Measurements from ENCODE around the gene LAMB4. TPM values are rescaled to one million over a fixed set of nuclear protein-coding genes. Genes with fewer than 3 reads are reported as not detected.

The LAMB4 gene
- total RNA-seq, 6 experiments from 2014 or later = not detected

DNA sequence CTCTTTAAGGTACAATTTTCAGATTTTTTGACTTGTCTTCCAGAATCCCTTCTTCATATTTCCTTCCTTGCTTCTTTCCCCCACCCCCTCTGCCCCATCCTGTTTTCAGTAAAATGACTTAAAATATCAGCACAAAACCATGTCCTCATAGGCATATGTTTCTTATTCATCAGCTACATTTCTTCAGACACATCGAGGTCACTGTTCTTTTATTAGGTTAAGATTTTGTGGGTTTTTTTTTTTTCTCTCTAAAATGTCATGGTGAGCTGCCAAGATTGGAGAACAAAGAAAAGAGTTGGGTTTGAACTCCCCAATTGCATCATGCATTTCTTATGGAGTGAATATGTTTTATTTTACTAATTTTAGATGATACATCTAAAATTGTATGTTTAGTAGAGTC lies 35.8 kb downstream of the LAMB4 start:
- DNase-seq (no peak), ATAC-seq (no peak)
- intact Hi-C loops (cut with DNase I) = no loop called here
- H3K4me1 ChIP-seq = peaks cover 0 to 26% (median 13%) of the 10 kb centered on the region in 4 donors
- peak overlapping the region; percentile 23 to 56 (median 31) for H3K27ac ChIP-seq
- H3K4me3 ChIP-seq = no peak overlapping the region
- H3K9me3 ChIP-seq = no peaks in the 10 kb centered on the region
- H3K27me3 ChIP-seq = no peaks in the 10 kb centered on the region
- 0% methylated on average over 1 of the region's 1 CpG for WGBS (ENCODE audit: insufficient coverage, low coverage, low lambda C conversion rate, missing lambda C conversion rate)
- TF ChIP-seq, protein P1, sequence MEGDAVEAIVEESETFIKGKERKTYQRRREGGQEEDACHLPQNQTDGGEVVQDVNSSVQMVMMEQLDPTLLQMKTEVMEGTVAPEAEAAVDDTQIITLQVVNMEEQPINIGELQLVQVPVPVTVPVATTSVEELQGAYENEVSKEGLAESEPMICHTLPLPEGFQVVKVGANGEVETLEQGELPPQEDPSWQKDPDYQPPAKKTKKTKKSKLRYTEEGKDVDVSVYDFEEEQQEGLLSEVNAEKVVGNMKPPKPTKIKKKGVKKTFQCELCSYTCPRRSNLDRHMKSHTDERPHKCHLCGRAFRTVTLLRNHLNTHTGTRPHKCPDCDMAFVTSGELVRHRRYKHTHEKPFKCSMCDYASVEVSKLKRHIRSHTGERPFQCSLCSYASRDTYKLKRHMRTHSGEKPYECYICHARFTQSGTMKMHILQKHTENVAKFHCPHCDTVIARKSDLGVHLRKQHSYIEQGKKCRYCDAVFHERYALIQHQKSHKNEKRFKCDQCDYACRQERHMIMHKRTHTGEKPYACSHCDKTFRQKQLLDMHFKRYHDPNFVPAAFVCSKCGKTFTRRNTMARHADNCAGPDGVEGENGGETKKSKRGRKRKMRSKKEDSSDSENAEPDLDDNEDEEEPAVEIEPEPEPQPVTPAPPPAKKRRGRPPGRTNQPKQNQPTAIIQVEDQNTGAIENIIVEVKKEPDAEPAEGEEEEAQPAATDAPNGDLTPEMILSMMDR (IDR thresholded peaks at IDR 0.05) = no peak
- TF ChIP-seq POLR2A (IDR thresholded peaks at IDR 0.05) = no peak
- H3K36me3 ChIP-seq = no peaks in the 10 kb centered on the region

GRCh38 chr7:108093851-108094331 lies 36.3 kb downstream of the LAMB4 start:
- ATAC-seq = peak in 1 of 4 donors; percentile 9
- WGBS (ENCODE audit: insufficient coverage, low coverage, low lambda C conversion rate, missing lambda C conversion rate) = 72% methylated on average over 3 of the region's 4 CpGs
- peak overlapping the region in 1 of 3 donors; percentile 56 for H3K27ac ChIP-seq
- peaks cover 0 to 26% (median 13%) of the 10 kb centered on the region in 4 donors for H3K4me1 ChIP-seq
- DNase-seq = no peak
- H3K9me3 ChIP-seq = no peaks in the 10 kb centered on the region
- H3K36me3 ChIP-seq = no peaks in the 10 kb centered on the region
- no peaks in the 10 kb centered on the region for H3K27me3 ChIP-seq
- H3K4me3 ChIP-seq = no peak overlapping the region
- intact Hi-C loops (cut with DNase I) = no loop called here
- TF ChIP-seq POLR2A (IDR thresholded peaks at IDR 0.05) = no peak
- TF ChIP-seq, protein P1 (IDR thresholded peaks at IDR 0.05) = no peak

GRCh38 chr7:108093341-108093740 lies 36.8 kb downstream of the LAMB4 start:
- no peak for TF ChIP-seq POLR2A (IDR thresholded peaks at IDR 0.05)
- TF ChIP-seq, protein P1 (IDR thresholded peaks at IDR 0.05) = no peak
- Histone ChIP-seq H3K4me1 (peaks cover 0 to 26% (median 13%) of the 10 kb centered on the region in 4 donors), H3K27ac (no peak overlapping the region), H3K36me3 (no peaks in the 10 kb centered on the region), H3K4me3 (no peak overlapping the region), H3K9me3 (no peaks in the 10 kb centered on the region), H3K27me3 (no peaks in the 10 kb centered on the region)
- ATAC-seq = no peak
- DNase-seq = no peak
- intact Hi-C loops (cut with DNase I) = no loop called here
- WGBS (ENCODE audit: insufficient coverage, low coverage, low lambda C conversion rate, missing lambda C conversion rate) = 53% methylated on average over 4 of the region's 4 CpGs

DNA sequence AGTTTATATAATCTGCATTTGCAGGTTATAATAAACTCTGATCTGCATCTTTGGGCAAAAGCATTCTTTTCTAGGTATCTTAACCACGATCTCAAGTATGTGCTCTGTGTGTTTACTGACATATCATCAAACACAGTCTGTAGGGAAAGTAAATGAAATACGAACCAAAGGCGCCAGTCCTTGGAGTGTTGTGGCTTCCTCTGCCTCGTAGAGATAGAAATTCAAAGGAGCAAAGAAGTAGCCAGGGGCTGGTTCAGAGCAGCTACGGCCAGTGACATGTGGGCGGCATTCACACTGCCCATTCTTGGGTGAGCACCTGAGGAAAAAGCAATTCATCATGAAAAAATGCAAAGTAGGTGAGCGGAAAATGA lies 38.7 kb downstream of the LAMB4 start:
- H3K27ac ChIP-seq = no peak overlapping the region
- ATAC-seq (no peak), DNase-seq (no peak)
- intact Hi-C loops (cut with DNase I) = no loop called here
- H3K9me3 ChIP-seq = no peaks in the 10 kb centered on the region
- WGBS (ENCODE audit: insufficient coverage, low coverage, low lambda C conversion rate, missing lambda C conversion rate) = 82% methylated on average over 7 of the region's 7 CpGs
- no peaks in the 10 kb centered on the region for H3K36me3 ChIP-seq
- peaks cover 0 to 26% (median 13%) of the 10 kb centered on the region in 4 donors for H3K4me1 ChIP-seq
- H3K27me3 ChIP-seq = no peaks in the 10 kb centered on the region
- H3K4me3 ChIP-seq = no peak overlapping the region
- TF ChIP-seq, protein P1 (IDR thresholded peaks at IDR 0.05) = no peak
- TF ChIP-seq POLR2A (IDR thresholded peaks at IDR 0.05) = no peak
